CD1c-positive myeloid dendritic cell (primary cell): ENCODE results near the gene CRIM1.

Experiments
- DNase-seq: peaks from one replicate; pipeline ENCODE4 v3.0.0-alpha.2; 2016; ENCODE audit errors: extremely low spot score

CRIM1 gene

DNA sequence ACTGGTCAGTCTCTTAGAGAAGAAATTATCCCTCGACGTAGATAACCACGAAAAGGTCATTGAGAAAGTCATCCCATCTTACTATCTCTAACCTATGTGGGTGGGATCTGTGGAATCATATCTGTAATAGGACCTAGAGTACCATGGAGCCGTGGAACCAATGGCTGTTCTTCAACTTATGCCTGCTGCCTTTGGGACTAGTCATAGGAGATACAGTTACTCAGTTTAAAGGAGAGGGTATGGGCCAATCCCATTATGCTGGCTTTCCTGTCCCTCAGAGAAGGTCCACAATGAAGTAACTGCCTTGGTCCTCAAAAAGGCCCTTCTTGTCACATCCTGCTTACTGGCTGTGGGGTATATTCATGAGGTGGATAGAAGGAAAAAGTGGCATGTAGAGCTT is 164.9 kb downstream of the CRIM1 start:
- DNase-seq = no peak

DNA sequence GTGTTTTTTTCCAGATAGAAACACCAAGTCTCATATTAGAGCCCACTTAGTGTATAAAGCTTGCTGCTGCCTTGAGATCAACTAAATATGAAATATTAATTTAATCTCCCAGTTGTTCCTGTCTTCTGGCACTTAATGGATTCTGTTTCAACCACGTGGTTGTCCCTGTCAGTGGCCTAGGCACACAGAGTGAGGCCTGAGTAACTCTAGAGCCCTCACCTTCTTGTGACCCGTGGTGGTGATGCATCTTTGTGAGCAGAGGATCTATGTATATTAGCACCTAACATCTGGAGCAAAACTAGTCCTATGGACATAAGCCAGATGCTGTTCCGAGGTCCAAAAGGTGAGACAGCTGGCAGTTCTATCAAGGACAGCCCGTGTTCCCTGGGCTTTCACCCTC is 167.6 kb downstream of the CRIM1 start:
- DNase-seq = no peak

DNA sequence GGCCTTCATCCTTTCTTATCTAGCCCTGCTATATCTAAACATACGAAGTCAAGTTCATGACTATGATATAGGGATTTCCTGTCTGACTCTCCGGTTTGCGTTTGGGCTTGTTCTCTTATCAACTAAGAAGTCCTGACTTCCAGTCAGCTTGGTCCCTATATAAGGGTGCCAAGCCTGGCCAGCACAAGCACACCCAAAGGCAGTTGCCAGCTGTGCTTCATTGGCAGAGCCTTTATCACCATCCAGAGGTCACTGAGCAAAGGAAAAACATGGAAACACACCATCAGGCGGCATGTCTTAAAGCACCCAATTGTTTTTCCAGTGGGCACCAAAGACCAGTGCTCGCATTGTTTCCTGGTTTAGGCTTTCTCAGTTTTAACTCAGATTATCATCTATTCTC is 169.7 kb downstream of the CRIM1 start:
- DNase-seq = no peak

DNA sequence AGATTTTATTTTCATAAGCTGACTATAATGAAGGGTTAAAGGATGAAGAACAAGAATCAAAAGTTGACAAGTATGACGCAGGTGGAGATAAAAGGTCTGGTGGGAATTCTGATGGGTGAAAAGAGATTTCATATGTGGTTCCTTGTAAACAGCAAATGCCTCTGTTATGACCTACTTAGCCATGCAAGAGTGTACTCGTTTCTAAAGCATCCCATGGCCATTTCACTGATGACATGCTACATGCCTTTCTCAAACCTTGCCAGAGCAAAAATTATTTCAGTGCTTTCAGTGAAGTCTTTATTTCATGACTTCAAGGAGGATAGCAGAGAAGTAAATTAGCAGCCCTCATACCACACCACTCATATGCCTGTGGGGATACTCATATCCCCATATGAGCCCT is 170.6 kb downstream of the CRIM1 start:
- no peak for DNase-seq

DNA sequence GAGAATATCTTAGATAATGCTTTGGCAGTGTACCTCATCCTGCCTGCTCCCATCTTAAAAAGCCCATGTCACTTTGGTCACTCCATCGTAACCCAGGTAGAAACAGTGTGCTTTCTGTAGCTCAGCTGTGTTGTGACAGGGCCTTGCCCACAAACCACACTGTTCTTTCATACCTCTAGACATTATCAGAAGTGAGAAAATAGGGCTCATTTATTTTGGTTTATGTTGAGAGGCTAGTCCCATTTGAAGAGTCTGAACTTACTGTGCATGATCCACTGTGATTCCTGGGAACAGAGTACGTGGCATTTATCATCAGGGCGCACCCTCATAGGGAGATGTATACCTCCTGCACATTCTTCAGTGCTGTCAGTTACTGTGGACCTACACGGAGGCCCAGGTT is 172.7 kb downstream of the CRIM1 start:
- DNase-seq = no peak

DNA sequence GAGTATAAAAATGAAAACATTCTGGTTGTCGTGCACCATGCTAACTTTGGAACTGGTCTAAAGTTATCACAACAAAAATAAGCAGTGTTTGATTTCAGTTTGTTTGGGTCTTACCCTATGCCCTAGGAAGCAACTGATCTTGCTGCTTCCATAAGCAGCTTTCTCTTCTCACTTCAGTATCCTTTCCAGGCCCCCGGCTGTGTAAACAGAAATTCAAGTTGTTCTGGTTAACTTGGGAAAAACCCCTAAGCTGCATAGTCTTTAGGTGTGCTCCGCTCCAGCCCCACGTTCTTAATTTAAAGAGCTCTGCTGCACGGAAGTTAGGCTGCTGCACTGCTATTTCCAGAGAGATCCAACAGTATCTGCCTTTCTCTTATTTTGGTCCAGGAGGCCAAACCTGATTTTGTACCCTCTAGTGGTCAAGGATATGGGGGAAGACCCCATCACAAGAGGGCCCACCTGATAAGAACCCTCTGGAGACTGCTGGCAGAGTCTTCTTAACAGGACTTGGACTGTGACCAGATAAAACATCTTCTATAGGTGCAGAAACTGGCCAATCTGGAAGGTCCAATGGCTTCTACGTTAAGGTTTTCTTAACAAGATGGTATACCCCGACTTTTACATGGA is 173.3 kb downstream of the CRIM1 start:
- DNase-seq = no peak

DNA sequence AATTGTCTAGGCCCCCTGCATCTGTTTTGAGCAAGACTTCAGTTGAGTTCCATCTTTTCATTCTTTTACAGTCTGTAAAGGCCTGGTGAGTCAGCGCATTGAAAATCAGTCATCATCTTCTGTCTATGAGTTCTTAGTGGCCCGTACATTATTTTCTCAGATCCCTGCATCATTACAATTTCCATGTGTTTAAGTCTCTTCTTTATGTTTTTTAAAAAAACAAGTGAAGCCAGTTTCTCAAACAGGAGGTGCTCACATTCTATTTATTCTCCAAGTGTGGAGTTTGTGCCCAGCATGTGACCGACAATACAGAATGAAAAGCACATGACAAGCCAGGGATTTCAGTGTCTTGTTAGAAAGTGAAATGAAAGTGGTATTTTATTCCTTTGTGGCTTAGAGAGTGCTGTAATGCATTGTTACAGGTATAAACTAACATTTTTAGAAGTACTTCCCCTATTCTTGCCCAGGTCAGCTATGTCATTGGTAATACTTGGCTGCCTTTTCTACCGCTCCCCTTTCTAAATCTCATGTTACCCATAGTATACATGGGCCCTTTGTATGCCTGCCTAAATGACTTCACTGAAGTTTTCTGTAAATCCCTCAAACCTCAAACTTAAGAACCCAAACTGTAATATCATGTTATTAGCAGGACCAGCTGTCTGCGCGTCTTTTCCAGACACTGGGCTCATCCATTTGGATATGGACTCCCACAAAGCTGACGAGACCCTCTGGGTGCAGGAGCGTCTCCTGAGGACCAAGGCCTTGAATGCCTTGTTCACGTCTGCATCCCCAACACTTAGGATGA is 174.8 kb downstream of the CRIM1 start:
- no peak for DNase-seq

DNA sequence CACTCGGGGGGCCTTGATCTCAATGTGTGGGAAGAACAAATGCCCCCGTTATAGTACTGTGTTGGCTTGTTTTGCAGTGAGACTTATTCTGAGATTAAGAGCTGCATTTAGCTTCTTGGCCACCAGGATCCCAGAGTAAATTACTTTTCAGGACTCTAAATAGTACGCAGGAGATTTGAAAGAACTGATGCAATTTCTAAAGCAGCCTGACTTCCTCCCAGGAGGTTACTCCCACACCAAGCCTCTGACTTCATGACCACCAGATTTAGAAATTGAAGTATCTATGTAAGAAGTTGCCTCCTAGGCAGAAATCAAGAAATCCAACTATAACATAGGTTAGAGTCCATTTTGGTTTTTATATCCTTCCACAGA is 175.4 kb downstream of the CRIM1 start:
- peak; percentile 81 for DNase-seq

DNA sequence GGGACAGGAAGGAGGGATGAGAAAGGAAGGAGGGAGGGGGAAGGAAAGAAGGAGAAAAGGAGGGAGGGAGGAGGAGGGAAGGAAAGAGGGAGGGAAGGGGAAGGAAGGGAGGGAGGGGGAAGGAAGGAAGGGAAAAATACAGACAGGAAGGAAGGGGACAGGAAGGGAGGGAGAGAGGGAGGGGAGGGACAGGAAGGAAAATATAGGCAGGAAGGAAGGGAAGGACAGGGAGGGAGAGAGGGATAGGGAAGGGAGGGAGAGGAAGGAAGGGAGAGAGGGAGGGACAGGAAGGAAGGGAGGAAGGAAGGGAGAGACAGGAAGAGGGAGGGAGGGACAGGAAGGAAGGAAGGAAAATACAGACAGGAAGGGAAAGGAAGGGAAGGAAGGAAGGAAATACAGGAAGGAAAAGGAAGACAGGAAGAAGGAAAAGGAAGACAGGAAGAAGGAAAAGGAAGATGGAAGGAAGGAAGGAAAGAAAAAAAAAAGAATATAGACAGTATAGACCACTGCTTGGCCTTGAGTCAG is 178.8 kb downstream of the CRIM1 start:
- DNase-seq = no peak

DNA sequence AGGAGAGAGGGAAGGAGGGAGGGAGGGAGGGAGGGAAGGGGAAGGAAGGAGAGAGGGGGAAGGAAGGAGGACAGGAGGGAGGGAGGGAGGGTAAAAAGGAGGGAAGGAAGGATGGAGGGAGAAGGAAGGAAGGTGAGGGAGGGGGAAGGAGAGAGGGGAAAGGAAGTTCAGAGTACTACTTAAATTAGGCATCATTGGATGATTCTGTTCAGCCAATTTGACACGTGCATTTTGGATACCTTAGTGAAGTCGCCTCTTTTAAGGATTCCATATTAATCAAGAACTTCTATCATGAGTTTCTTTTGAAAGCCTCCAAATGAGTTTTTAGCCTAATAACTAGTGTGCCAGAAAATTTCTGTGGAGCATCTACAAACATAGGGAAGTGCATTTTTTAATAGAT is 179.5 kb downstream of the CRIM1 start:
- DNase-seq = no peak

DNA sequence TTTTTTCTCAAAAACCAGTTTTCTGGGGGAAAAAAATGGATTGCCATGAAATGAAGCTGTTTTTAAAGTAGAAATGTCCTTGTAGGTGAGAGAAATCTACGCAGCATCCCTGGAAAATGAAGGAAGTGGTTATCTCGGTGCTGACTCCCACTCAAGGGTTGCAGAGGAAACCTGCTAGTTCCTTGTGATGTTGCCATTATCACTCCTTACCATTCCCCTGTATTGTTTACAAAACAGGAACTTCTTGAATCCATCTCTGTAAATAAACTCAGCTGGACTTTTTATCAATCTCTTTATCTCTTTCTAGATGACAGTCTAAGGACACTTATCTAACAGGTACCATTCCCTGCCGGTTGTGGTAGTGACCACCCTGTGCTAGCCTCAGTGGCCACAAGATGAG is 181.2 kb downstream of the CRIM1 start:
- DNase-seq = no peak

DNA sequence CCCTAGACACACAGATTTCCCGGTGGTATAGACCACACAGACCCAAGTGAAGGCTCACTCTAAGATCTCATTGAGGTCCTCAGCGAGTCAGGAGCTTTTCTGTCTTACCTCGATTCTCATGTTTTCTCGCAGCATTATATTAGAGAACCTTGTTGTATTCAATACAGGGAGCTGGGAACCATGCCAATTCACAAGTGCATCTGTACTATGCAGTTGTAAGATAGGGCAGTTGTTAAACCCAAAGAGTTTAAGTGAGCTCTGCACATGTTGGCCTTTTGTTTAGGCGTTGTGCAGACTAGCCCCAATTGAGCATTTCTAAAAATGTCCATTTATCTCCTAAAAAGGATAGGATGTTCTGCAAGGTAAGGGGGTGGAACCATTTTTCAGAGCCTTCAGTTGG is 182.8 kb downstream of the CRIM1 start:
- no peak for DNase-seq

DNA sequence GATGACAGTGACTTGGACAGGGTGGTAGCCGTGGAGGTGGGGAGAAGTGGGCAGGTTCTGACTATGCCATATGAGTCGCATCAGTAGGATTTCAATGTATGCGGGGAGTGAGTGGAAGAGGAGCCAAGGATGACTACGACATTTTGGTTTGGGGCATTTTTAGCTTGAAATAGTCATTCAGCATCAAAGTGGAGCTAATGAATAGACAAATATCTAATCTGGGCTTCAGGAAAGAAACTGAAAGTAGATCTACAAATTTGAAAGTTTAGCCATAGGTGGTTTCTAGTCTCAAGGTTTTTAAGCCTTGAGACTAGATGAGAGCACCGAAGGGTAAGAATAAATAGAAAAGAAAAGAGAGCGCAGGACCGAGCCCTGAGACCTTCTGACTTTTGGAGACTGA is 184.1 kb downstream of the CRIM1 start:
- no peak for DNase-seq

DNA sequence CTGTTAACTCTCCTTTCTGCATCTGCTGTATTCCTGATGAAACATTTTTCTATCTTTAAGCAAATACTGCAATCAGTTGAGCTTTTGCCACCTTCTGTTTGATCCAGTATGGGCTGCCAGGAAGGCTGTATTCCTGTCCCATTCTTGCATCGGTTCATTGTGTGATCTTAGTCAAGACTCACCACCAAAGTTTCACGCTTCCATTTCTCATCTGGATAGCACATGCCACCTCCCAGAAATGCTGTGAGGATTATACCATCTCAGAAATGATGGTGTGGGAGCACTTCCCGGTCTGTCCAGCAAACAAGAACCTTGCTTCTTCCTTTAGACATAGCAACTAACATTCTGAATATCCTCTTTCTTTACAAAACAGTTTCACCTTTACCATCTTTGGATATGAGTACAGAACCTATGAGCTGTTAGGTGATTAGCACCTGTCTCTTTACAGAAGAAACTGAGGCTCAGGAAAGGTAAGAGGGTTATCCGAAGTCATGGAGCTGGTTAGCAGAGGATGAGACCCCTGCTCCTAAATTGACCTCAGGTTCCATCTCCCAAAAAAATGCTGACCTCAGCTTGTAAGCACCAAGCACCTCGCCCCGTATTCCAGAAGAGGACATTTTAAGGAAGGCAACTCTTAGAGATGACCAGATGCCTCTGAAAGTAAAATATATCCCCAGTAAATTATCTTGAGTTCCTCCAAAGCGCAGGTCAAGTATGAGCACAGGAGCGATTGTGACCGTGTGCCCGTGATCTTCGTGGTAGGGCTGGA is 185.6 kb downstream of the CRIM1 start:
- DNase-seq = no peak

DNA sequence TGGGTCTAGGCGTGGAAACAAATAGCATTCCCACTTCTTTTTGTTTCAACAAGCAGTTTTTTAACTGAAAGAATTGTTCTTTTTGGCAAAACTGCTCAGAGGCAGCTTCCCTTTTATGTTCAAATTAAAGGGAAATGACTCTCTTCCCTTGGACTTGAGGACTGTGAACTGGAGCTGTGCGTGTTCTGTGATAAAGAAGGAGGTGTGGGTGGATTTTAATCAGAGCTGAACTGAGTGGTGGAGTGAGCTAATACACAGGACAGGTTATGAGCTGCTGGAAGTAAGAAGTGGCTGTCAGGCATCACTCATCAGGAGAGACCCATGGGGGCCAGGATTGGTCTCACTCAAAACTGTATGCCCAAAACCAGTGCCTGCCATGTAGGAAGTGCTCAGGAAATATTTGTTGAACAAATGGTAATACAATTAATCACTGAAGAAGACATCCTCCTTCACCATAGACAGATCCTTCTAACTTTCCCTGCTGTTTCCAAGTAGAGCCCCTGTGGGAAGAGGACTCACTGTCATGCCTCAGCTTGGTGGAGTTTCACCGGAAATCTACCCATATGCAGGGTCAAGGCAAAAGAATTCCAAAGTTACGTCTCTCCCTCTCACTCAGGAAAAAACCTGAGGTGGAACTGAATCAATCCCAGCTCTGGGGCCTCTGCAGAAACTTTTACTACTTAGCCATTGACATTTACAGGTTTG is 186.5 kb downstream of the CRIM1 start:
- peak; percentile 67 for DNase-seq

DNA sequence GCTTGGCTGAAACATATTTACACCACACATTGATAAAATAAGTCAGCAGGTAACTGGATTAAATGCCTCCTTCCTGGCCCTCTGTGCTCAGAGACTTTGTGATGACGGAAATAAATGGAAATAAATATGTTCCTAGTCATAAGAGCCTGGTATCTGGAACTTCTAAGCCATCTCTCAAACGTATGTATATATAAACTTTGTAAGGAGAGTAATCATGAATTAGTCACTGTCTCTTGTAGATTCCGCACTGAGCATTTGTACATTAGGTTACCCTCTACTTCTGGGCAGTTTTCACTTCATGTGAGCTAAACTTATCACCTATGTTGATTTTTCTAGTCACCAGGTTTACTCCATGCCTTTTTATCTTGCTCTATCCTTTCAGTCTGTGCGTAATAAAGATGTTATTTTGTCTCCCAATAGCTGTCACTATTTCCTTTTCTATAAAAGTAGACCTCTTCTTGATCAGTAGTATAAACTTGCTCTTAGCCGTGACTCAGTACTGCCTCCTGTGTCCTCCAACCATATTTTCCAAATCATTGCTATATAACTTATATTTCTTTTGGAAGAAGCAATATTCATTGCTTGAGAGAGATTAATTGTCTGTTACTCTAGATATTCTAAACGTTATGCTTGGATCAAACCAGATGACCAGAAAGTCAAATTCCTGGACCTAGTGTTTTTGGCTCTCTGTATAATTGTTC is 189.2 kb downstream of the CRIM1 start:
- DNase-seq = no peak

DNA sequence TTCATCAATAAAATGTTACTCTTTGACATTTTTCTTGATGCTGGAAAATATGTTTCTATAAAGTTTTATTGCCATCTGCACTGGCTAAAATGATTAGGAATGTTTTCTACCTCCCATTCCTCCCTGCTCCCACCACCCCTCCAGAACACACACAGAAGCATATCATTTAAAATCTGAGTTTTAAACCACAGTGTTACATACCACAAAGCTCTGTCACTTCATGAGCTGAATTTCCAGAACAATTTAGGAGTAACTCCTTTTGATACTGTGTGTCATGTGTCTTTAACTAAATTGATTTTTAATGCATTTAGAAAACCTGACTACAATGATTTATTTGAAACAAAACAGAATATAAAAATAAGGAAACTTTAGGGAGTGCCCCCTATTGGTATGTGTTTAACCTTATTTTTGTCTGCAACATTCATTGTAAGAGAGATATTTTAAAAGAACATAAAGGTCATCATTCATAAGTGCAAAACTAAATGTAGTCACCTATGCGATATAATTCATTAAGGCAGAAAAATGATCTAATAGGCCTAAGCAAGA is 190.4 kb downstream of the CRIM1 start:
- no peak for DNase-seq

DNA sequence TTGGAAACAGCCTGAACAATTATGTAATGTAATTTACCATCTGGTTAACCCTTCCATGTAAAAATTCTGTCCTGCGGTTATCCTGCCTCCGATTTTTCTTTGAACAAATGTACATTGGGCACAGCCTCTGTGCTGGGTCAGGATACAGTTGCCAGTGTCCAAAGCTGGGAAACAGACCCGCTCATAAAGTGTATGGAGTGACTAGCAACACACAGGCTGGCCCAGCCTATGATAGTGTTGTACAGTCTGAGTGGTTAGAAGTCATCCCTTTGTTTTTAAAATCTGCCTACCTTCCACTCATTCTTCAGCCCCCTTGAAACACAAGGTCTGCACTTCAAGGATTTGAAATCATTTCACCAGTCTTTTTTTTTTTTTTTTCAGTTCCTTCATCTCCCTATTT is 192.3 kb downstream of the CRIM1 start:
- DNase-seq = no peak

DNA sequence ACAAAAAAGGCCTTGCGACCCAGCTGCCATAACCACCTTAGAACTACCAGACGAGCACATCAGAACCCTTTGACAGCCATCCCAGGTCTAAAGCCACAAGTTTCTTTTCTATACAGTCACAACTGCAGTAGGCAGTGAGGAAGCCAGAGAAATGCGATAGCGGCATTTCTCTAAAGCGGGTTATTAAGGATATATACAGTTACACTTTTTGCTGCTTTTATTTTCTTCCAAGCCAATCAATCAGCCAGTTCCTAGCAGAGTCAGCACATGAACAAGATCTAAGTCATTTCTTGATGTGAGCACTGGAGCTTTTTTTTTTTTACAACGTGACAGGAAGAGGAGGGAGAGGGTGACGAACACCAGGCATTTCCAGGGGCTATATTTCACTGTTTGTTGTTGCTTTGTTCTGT is 193.6 kb downstream of the CRIM1 start:
- DNase-seq = no peak

DNA sequence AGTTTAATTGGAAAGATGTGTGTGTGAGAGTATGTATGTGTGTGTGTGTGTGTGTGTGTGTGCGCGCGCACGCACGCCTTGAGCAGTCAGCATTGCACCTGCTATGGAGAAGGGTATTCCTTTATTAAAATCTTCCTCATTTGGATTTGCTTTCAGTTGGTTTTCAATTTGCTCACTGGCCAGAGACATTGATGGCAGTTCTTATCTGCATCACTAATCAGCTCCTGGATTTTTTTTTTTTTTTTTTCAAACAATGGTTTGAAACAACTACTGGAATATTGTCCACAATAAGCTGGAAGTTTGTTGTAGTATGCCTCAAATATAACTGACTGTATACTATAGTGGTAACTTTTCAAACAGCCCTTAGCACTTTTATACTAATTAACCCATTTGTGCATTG is 194.4 kb downstream of the CRIM1 start:
- DNase-seq = no peak

DNA sequence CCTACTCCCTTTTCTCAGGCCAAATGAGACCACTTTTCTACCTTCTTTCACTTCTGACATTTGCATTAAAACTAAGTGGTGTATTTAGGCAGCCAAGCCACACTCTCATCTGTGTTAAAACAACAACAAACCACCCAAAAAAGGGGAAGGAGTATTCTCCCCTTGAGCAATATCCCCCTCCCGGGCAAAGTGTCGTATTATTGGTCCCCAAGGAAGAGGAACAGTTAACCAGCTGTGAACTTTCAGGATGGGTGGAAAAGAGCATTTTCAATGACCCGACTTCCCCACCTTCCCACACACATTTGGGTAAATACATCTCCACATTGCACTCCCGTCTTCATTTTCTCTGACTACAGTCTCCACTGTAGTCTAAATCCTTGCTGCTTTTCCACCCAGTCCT is 198.1 kb downstream of the CRIM1 start:
- DNase-seq = peak; percentile 89
